AG04450 (cell line): ENCODE data around the gene MXRA8. TPM values are rescaled to one million over a fixed set of nuclear protein-coding genes. Genes with fewer than 3 reads are reported as not detected.

Source experiments
- CTCF ChIA-PET: fragments of 300-600, 350-600 bp; formaldehyde crosslinking; extraction: SDS; loops from one replicate; lab custom pipeline; 2022; ENCODE audit warnings: antibody characterized with exemption, inconsistent platforms; lab: Charles Lee
- POLR2A ChIA-PET: fragments of 350-600 bp; formaldehyde crosslinking; extraction: SDS; loops from one replicate; lab custom pipeline; 2021; ENCODE audit warnings: antibody characterized with exemption, inconsistent platforms; lab: Yijun Ruan, JAX
- DNase-seq: peaks from one replicate; pipeline ENCODE4 v3.0.0-alpha.2; 2011; ENCODE audit warnings: low read depth, low spot score
- H3K27ac ChIP-seq: one replicate; pipeline ENCODE4 v1.5.1; 2012; ENCODE audit warnings: low read depth, low read length, control low read depth
- H3K27me3 ChIP-seq: one replicate; pipeline ENCODE4 v1.6.0; 2012; ENCODE audit warnings: low read length; ENCODE audit not compliant: control insufficient read depth, insufficient read depth
- H3K4me3 ChIP-seq: 2 replicates; pipeline ENCODE4 v1.5.1; 2011; ENCODE audit warnings: mild to moderate bottlenecking, low read depth, low read length, control low read depth
- H3K9me3 ChIP-seq: 2 replicates; pipeline ENCODE4 v1.5.1; 2012; ENCODE audit warnings: low read length; ENCODE audit not compliant: control insufficient read depth, insufficient read depth
- polyA plus RNA-seq: library from polyadenylated mRNA; depleted of rRNA; stranded (reverse); fragments of >200 nt; gene quantifications from 2 replicates; pipeline ENCODE4 v1.2.3, GENCODE V29; 2011
- TF ChIP-seq, protein P1 (sequence below): IDR thresholded peaks from 2 replicates; pipeline ENCODE4 v1.5.1; 2011; ENCODE audit warnings: low read depth, low read length, control low read depth, inconsistent platforms

Gene MXRA8
- polyA plus RNA-seq, 1 experiment, result 186 TPM

DNA sequence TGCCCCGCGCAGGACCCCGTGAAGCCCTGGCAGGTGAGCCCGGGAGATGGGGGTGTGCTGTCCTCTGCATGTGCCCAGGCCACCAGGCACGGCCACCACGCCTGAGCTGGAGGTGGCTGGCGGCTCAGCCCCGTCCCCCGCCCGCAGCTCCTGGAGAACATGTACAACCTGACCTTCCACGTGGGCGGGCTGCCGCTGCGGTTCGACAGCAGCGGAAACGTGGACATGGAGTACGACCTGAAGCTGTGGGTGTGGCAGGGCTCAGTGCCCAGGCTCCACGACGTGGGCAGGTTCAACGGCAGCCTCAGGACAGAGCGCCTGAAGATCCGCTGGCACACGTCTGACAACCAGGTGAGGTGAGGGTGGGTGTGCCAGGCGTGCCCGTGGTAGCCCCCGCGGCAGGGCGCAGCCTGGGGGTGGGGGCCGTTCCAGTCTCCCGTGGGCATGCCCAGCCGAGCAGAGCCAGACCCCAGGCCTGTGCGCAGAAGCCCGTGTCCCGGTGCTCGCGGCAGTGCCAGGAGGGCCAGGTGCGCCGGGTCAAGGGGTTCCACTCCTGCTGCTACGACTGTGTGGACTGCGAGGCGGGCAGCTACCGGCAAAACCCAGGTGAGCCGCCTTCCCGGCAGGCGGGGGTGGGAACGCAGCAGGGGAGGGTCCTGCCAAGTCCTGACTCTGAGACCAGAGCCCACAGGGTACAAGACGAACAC, 25.4 kb downstream of the MXRA8 start:
- Histone ChIP-seq H3K27me3 (no peaks in the 10 kb centered on the region), H3K27ac (no peak overlapping the region), H3K4me3 (no peak overlapping the region), H3K9me3 (peaks cover 20% of the 10 kb centered on the region; the same call in 1 of the 2 replicates)
- TF ChIP-seq, protein P1, sequence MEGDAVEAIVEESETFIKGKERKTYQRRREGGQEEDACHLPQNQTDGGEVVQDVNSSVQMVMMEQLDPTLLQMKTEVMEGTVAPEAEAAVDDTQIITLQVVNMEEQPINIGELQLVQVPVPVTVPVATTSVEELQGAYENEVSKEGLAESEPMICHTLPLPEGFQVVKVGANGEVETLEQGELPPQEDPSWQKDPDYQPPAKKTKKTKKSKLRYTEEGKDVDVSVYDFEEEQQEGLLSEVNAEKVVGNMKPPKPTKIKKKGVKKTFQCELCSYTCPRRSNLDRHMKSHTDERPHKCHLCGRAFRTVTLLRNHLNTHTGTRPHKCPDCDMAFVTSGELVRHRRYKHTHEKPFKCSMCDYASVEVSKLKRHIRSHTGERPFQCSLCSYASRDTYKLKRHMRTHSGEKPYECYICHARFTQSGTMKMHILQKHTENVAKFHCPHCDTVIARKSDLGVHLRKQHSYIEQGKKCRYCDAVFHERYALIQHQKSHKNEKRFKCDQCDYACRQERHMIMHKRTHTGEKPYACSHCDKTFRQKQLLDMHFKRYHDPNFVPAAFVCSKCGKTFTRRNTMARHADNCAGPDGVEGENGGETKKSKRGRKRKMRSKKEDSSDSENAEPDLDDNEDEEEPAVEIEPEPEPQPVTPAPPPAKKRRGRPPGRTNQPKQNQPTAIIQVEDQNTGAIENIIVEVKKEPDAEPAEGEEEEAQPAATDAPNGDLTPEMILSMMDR, result no peak
- POLR2A ChIA-PET, result no interaction called here
- CTCF ChIA-PET, result no interaction called here
- DNase-seq, result no peak

DNA sequence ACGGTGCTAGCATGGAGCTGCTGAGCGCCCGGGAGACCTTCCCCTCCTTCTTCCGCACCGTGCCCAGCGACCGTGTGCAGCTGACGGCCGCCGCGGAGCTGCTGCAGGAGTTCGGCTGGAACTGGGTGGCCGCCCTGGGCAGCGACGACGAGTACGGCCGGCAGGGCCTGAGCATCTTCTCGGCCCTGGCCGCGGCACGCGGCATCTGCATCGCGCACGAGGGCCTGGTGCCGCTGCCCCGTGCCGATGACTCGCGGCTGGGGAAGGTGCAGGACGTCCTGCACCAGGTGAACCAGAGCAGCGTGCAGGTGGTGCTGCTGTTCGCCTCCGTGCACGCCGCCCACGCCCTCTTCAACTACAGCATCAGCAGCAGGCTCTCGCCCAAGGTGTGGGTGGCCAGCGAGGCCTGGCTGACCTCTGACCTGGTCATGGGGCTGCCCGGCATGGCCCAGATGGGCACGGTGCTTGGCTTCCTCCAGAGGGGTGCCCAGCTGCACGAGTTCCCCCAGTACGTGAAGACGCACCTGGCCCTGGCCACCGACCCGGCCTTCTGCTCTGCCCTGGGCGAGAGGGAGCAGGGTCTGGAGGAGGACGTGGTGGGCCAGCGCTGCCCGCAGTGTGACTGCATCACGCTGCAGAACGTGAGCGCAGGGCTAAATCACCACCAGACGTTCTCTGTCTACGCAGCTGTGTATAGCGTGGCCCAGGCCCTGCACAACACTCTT, 26.2 kb downstream of the MXRA8 start:
- DNase-seq, result no peak
- peaks cover 19% of the 10 kb centered on the region; the same call in 1 of the 2 replicates for H3K9me3 ChIP-seq
- POLR2A ChIA-PET, result no interaction called here
- CTCF ChIA-PET, result no interaction called here
- TF ChIP-seq, protein P1, result no peak
- H3K27me3 ChIP-seq, result no peaks in the 10 kb centered on the region
- H3K27ac ChIP-seq, result no peak overlapping the region
- no peak overlapping the region for H3K4me3 ChIP-seq

DNA sequence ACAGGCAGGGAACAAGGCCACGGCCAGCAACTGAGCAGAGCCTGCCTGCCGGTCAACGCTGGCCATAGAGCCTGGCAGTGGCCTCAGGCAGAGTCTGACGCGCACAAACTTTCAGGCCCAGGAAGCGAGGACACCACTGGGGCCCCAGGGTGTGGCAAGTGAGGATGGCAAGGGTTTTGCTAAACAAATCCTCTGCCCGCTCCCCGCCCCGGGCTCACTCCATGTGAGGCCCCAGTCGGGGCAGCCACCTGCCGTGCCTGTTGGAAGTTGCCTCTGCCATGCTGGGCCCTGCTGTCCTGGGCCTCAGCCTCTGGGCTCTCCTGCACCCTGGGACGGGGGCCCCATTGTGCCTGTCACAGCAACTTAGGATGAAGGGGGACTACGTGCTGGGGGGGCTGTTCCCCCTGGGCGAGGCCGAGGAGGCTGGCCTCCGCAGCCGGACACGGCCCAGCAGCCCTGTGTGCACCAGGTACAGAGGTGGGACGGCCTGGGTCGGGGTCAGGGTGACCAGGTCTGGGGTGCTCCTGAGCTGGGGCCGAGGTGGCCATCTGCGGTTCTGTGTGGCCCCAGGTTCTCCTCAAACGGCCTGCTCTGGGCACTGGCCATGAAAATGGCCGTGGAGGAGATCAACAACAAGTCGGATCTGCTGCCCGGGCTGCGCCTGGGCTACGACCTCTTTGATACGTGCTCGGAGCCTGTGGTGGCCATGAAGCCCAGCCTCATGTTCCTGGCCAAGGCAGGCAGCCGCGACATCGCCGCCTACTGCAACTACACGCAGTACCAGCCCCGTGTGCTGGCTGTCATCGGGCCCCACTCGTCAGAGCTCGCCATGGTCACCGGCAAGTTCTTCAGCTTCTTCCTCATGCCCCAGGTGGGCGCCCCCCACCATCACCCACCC, 27.0 kb downstream of the MXRA8 start, which contains the start of gene TAS1R3:
TAS1R3 (plus strand) TSS at position 213 of the 898 bp plus-strand sequence; CDS start at position 279, 66 bp downstream.
- DNase-seq, result no peak
- TF ChIP-seq, protein P1, result no peak
- ChIA-PET CTCF (no interaction called here), POLR2A (no interaction called here)
- Histone ChIP-seq H3K4me3 (no peak within 1 kb of the TSS), H3K27me3 (no peaks in the 10 kb centered on the region), H3K27ac (no peak within 1 kb of the TSS), H3K9me3 (peaks cover 19% of the 10 kb centered on the region; the same call in 1 of the 2 replicates)

DNA sequence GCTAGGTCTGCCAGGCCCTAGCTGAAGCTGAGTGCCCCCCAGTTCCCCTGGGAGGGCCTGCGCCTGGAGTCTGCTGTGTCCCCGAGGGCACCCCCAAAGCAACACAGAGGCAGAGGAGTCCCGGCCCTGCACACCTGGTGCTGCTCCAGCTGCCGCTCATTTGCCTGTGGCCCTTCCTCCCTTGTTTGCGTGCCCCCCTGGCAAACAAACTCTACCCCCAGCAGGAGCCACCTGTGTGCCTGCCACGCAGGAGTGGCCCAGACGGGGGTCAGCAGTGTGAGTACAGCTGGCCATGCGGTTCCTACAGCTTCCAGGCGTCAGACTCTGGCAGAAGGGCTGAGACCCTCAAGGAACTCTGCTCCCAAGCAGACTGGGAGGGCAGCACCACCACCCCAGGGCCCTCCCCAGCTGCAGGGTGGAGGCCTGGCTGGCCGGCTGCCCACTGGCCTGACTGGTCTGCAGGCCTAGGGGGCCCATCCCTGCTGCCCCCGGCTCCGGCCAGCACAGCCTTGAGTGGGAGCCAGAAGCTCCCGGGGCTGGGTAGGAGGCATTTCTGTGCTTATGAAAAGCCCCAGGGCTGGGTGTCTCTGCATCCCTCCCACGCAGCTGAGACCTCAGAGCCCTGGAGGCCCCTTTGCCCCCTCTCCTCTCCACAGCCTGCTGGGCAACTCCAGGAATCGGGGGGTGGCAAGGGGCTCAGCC, 27.8 kb downstream of the MXRA8 start:
- Histone ChIP-seq H3K9me3 (peaks cover 19% of the 10 kb centered on the region; the same call in 1 of the 2 replicates), H3K27me3 (no peaks in the 10 kb centered on the region), H3K27ac (no peak overlapping the region), H3K4me3 (no peak overlapping the region)
- TF ChIP-seq, protein P1, result no peak
- no peak for DNase-seq
- ChIA-PET CTCF (no interaction called here), POLR2A (interaction anchor here (1.0 kb wide), 1 partner anchor 9 kb away, joined by 3 read pairs; no protein-coding TSS in a partner anchor)
